ENCODE results near the gene CCDC136.
A peak's percentile ranks its signal among the peaks of the same experiment; 100 is the strongest.

Gene CCDC136

GRCh38 chr7:128791121-128791971 lies at the start of gene CCDC136:
Gene CCDC136 (plus strand): TSS chr7:128791968. CDS start chr7:128792412, 444 bp downstream.
- no peak for DNase-seq (ENCODE audit: low read depth)

- DNase-seq (ENCODE audit: low read depth), result peak; percentile 68
Observed at GRCh38 chr7:128742206-128742605, 49.6 kb upstream of the CCDC136 start.

GRCh38 chr7:128743112-128743772 lies 48.5 kb upstream of the CCDC136 start:
- no peak for DNase-seq (ENCODE audit: low read depth)

GRCh38 chr7:128744366-128744905 lies 47.3 kb upstream of the CCDC136 start:
- DNase-seq (ENCODE audit: low read depth), result no peak

- no peak for DNase-seq (ENCODE audit: low read depth)
Observed at GRCh38 chr7:128745706-128746105, 46.1 kb upstream of the CCDC136 start.

DNA sequence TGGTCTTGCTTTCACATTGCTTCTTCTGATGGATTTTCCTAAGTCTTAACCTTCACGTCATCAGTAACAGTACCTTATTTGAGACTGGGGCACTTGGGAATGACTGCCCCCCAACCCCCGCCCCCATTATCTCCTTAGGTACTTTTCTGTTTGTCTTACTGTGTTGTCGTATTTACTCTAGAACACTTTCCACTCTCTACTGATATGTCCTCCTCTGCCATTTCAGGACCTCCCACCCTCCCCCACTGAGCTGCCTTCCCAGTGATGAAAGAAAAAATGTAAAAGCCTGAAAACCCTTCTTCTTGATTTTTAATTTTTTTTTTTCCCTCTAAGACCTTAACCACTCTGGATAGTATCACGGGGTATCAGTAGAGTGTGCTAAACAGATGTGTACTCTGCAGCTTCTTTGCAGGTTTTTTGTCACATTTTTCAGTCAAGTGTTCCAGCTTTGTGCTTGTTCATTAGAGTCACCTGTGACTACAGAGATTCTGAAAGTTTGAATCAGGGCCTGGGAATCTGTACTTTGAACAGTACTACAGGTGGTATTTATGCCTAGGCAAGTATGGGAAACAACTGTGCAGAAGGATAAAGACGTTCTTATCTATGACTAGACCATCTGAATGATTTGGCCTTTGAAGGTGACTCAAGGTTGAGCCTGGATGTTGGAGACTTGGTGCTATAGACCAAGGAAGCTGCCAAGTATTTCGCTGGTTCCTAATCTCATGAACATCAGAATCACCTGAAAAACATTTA lies 44.3 kb upstream of the CCDC136 start:
- no peak for DNase-seq (ENCODE audit: low read depth)

DNA sequence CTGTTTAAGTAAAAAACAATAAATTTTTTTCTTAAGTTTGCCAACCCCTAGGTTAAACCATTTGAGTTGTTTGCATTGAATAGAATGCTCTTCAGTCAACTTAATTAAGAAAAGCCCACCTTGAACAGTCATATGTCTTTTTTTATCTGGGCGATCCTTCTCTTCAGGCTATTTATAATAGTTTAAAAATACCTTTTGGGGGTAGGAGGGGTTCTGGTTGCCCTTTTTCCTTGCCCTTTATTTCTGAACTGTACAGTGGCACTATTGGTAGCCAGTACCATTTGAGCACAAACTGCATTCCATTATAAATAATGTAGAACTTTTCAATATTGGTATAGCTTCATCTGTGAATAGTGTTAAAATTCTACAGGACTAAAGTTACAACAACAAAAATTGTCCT lies 39.5 kb upstream of the CCDC136 start:
- no peak for DNase-seq (ENCODE audit: low read depth)

GRCh38 chr7:128755075-128755818 lies 36.5 kb upstream of the CCDC136 start:
- DNase-seq (ENCODE audit: low read depth), result no peak

- peak; percentile 93 for DNase-seq (ENCODE audit: low read depth)
Observed at GRCh38 chr7:128755819-128756476, 35.8 kb upstream of the CCDC136 start.

- DNase-seq (ENCODE audit: low read depth), result no peak
Observed at GRCh38 chr7:128757203-128757602, 34.6 kb upstream of the CCDC136 start.

DNA sequence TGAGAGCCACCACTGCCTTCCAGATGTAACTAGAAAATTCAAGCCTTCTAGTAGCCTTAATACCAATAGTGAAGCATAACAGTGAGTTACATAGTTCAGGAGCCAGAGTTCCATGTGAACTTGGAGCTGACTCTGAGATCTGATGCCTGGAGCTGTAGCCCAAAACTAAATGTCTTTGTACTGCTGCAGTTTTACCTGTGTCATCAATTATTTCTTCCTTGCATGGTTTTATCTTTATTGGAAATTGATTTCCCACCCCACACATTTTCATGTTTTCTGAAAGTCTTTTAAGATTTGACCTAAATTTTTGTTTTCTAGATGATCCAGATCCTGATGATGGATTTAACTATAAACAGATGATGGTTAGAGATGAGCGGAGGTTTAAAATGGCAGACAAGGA lies 33.2 kb upstream of the CCDC136 start:
- no peak for DNase-seq (ENCODE audit: low read depth)

- no peak for DNase-seq (ENCODE audit: low read depth)
Observed at GRCh38 chr7:128759242-128759641, 32.5 kb upstream of the CCDC136 start.

GRCh38 chr7:128763541-128763940 lies 28.2 kb upstream of the CCDC136 start:
- no peak for DNase-seq (ENCODE audit: low read depth)

GRCh38 chr7:128767475-128768110 lies 24.2 kb upstream of the CCDC136 start:
- DNase-seq (ENCODE audit: low read depth), result no peak

DNA sequence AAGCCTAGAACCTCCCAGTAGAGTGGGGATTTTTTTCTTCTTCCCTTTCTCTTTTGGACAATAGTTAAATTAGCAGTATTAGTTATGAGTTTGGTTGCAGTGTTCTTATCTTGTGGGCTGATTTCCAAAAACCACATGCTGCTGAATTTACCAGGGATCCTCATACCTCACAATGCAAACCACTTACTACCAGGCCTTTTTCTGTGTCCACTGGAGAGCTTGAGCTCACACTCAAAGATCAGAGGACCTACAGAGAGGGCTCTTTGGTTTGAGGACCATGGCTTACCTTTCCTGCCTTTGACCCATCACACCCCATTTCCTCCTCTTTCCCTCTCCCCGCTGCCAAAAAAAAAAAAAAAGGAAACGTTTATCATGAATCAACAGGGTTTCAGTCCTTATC lies 21.5 kb upstream of the CCDC136 start:
- no peak for DNase-seq (ENCODE audit: low read depth)

GRCh38 chr7:128773604-128774003 lies 18.2 kb upstream of the CCDC136 start:
- DNase-seq (ENCODE audit: low read depth), result no peak

DNA sequence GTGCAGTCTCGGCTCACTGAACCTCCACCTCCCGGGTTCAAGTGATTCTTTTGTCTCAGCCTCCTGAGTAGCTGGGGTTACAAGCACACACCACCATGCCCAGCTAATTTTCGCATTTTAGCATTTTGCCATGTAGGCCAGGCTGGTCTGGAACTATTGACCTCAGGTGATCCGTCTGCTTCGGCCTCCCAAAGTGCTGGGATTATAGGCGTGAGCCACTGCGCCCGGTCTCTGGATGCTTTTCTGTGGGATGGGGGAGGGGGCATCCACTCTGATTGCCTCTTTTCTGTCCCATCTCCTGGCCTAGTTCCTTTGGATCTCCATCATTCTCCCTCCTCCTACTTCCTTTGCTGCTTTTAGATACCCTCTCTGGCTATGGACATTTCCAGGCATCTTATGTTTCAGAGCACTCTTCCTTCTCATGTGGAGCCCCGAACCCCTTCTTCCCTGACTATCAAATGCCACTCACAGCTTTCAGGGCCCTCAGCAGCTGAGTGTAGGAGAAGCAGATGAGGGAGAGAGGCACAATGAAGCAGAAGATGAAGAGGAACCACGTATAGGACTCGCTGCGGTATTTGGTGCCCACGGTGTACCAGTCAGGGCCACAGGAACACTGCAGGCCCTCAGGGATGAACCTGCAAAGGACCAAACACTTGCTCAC lies 17.6 kb upstream of the CCDC136 start:
- no peak for DNase-seq (ENCODE audit: low read depth)

DNA sequence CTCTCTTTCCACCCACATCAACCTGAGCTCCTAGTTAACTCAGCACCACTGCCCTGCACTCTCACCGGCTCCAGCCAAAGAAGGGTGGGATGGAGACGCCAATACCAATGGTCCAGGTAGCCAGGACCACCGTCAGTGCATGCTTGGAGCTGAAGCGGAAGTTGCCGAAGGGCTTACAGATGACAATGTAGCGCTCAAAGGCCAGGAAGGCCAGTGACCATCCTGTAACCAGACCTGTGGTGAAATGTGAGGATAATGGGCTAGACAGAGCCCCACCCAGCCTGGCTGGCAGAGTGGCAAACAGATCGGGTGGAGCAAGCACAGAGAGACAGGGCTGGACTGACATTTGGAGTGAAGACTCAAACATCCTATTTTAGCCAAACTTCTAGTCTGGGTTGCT lies 16.8 kb upstream of the CCDC136 start:
- DNase-seq (ENCODE audit: low read depth), result no peak

DNA sequence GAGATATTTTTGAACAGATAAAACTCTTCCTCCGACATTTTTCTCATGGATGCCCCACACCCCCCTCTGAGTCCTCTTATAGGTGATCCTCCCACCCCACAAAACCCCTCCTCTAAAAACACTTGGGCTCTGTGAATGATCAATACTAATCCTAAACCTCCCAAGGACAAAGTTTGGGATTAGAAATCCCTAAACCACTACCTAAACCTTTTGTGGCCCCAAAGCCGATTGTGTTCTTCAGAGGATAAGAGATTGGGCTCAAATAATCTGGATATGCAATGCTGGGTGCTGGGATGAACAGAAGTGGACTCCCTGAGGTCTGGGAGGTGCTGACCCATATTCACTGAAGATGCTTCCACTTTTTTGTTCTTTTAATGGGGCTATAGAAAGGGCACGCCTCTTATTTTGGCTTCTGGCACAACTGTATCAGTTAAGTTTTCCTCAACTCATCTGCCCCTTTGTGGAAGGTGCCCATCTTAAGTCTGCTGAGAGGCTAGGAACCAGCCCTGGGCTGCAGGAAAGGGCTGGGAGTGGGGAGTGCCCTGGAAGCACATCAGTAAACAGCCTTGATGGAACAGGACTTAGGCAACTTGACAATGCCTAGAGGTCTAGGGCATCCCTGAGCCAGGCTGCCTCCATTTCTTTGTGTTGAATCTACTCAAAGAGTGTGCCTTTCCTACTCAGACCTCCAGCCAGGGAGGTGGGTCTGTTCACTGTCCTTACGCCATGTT lies 15.9 kb upstream of the CCDC136 start, which contains the start of gene OPN1SW:
TSS of gene OPN1SW (minus strand) at position 51 of the 731 bp plus-strand sequence. CDS start at position 38, 13 bp downstream.
- DNase-seq (ENCODE audit: low read depth), result no peak

Data from GM04504 (cell line).